Endothelial cell of umbilical vein (primary cell): ENCODE measurements around the gene SUMO4. TPM values are rescaled to one million over a fixed set of nuclear protein-coding genes. Genes with fewer than 3 reads are reported as not detected.

Experiments
- BruUV-seq: library from RNA; stranded (reverse); fragments of 400-500 nt; replicated peaks from 2 replicates; lab custom pipeline; 2021; lab: Mats Ljungman, UMichigan
- CTCF ChIA-PET: fragments of 300-600, 350-600 bp; sonication (Branson Sonifier 250); formaldehyde crosslinking; loops from one replicate; lab custom pipeline; 2021; ENCODE audit warnings: antibody characterized with exemption, inconsistent platforms; lab: Charles Lee
- POLR2A ChIA-PET: fragments of 300-600, 350-600 bp; sonication (Branson Sonifier 250); formaldehyde crosslinking; loops from one replicate; lab custom pipeline; 2021; ENCODE audit warnings: antibody characterized with exemption, inconsistent platforms; lab: Charles Lee
- DNase-seq: peaks from one replicate; pipeline ENCODE4 v3.0.0-alpha.2; 2011; ENCODE audit warnings: low read depth, low spot score
- FAIRE-seq: peaks from 2 replicates; lab custom pipeline; 2011; peaks lifted over from hg19 to GRCh38; lab: Jason Lieb, UNC
- H2AFZ ChIP-seq: 2 replicates; pipeline ENCODE4 v1.6.0; 2012; ENCODE audit warnings: low read depth, low read length, control low read depth, inconsistent platforms
- H3K27ac ChIP-seq: 2 replicates; pipeline ENCODE4 v1.5.1; 2011; ENCODE audit warnings: low read depth, mild to moderate bottlenecking, control low read depth, low read length, moderate library complexity; ENCODE audit not compliant: insufficient read depth
- H3K27me3 ChIP-seq, 2 experiments: 2 replicates each; pipeline versions ENCODE4 v1.6.0 to v1.6.1; 2011; ENCODE audit warnings: low read length in 2 of 2, mixed read lengths in 1 of 2; ENCODE audit not compliant: control insufficient read depth in 2 of 2, insufficient read depth in 2 of 2
- H3K36me3 ChIP-seq, 2 experiments: 2 replicates in 1 of 2; 3 replicates in 1 of 2; pipeline ENCODE4 v1.5.1; 2011; ENCODE audit warnings: low read length in 2 of 2, mild to moderate bottlenecking in 1 of 2, moderate library complexity in 1 of 2; ENCODE audit not compliant: control insufficient read depth in 2 of 2, insufficient read depth in 2 of 2; ENCODE audit errors: extremely low read depth in 1 of 2
- H3K4me1 ChIP-seq: 3 replicates; pipeline ENCODE4 v1.5.1; 2011; ENCODE audit warnings: mild to moderate bottlenecking, low read length; ENCODE audit not compliant: control insufficient read depth, insufficient read depth; ENCODE audit errors: extremely low read depth
- H3K4me2 ChIP-seq: 2 replicates; pipeline ENCODE4 v1.6.1; 2011; ENCODE audit warnings: low read length, control low read depth, mixed read lengths; ENCODE audit not compliant: insufficient read depth
- H3K4me3 ChIP-seq, 3 experiments: fragments of 200-600 bp in 1 of 3; sonication (generic), shearing (Covaris generic) in 1 of 3; replicated peaks in 1 of 3; 2 replicates each; pipeline ENCODE4 v1.5.1; 2011 to 2016; ENCODE audit warnings: control low read depth in 3 of 3, low read length in 3 of 3, mild to moderate bottlenecking in 2 of 3, inconsistent platforms in 1 of 3, low read depth in 1 of 3, moderate library complexity in 1 of 3; ENCODE audit not compliant: insufficient read depth in 1 of 3
- H3K79me2 ChIP-seq: 2 replicates; pipeline ENCODE4 v1.6.0; 2012; ENCODE audit warnings: low read length, inconsistent platforms; ENCODE audit not compliant: control insufficient read depth, insufficient read depth
- H3K9ac ChIP-seq: replicated peaks from 2 replicates; pipeline ENCODE3; 2011; ENCODE audit warnings: low read length, control low read depth; ENCODE audit not compliant: insufficient read depth; ENCODE audit errors: extremely low read depth
- H3K9me1 ChIP-seq: replicated peaks from 3 replicates; pipeline ENCODE4 v1.6.0; 2011; ENCODE audit warnings: mild to moderate bottlenecking, low read length; ENCODE audit not compliant: control insufficient read depth, insufficient read depth; ENCODE audit errors: extremely low read depth
- H3K9me3 ChIP-seq: replicated peaks from 2 replicates; pipeline ENCODE4 v1.5.1; 2012; ENCODE audit warnings: low read length, inconsistent platforms; ENCODE audit not compliant: control insufficient read depth, insufficient read depth
- H4K20me1 ChIP-seq: replicated peaks from 2 replicates; pipeline ENCODE3; 2011; ENCODE audit warnings: mild to moderate bottlenecking, low read length; ENCODE audit not compliant: control insufficient read depth, insufficient read depth; ENCODE audit errors: extremely low read depth
- EZH2 ChIP-seq: IDR thresholded peaks from 2 replicates; pipeline ENCODE4 v1.6.1; 2012; ENCODE audit warnings: borderline replicate concordance, low read depth, mild to moderate bottlenecking, moderate library complexity, low read length, inconsistent platforms; ENCODE audit not compliant: severe bottlenecking
- FOS ChIP-seq: IDR thresholded peaks from 2 replicates; pipeline ENCODE4 v1.6.1; 2011; ENCODE audit warnings: mild to moderate bottlenecking, low read length, moderate library complexity, borderline replicate concordance; ENCODE audit not compliant: insufficient read depth
- GATA2 ChIP-seq: IDR thresholded peaks from 2 replicates; pipeline ENCODE4 v1.7.0; 2011; ENCODE audit warnings: low read depth, mild to moderate bottlenecking, moderate library complexity, mixed read lengths, low read length; ENCODE audit not compliant: insufficient read length, insufficient read depth
- JUN ChIP-seq: IDR thresholded peaks from 2 replicates; pipeline ENCODE4 v1.6.1; 2011; ENCODE audit warnings: borderline replicate concordance, low read depth; ENCODE audit not compliant: insufficient read length, insufficient read depth
- MYC ChIP-seq: IDR thresholded peaks from one replicate; pipeline ENCODE4 v1.6.1; 2011; ENCODE audit warnings: mild to moderate bottlenecking, low read depth, low read length
- POLR2A ChIP-seq: IDR thresholded peaks from 2 replicates; pipeline ENCODE4 v1.6.1; 2012; ENCODE audit warnings: low read depth, mild to moderate bottlenecking, control low read depth, low read length
- POLR2AphosphoS5 ChIP-seq: IDR thresholded peaks from 2 replicates; pipeline ENCODE4 v1.6.1; 2012; ENCODE audit warnings: low read depth, mild to moderate bottlenecking, control low read depth, low read length, moderate library complexity; ENCODE audit not compliant: insufficient read depth
- dilution Hi-C: fragments of 300-500 bp; cut with MboI; formaldehyde crosslinking; loops from one replicate; pipeline ENCODE4 v1.15.0; 2019; ENCODE audit warnings: low sequenced_read_pairs; ENCODE audit not compliant: extremely low pct_ligation_motif_present
- intact Hi-C: fragments of 100-400 bp; cut with micrococcal nuclease; formaldehyde crosslinking; loops from one replicate; pipeline ENCODE4 v1.10.0; 2022
- polyA plus RNA-seq, 4 experiments: library from polyadenylated mRNA; depleted of rRNA in 3 of 4; stranded (reverse) in 3 of 4; unstranded in 1 of 4; fragments of >200 nt; gene quantifications; 2 replicates each; pipeline versions ENCODE4 v1.2.1 to v1.2.3, GENCODE V29; 2011 to 2012; ENCODE audit warnings: missing spikeins in 1 of 4
- total RNA-seq: library from RNA; stranded (reverse); gene quantifications from 2 replicates; pipeline ENCODE4 v1.2.3, GENCODE V29; 2021
- TF ChIP-seq, protein P1 (sequence below): IDR thresholded peaks from 2 replicates; pipeline ENCODE4 v1.6.1; 2011; ENCODE audit not compliant: insufficient read depth, insufficient read length
- TF ChIP-seq, protein P2 (sequence below), 2 donors: IDR thresholded peaks; 1 replicate in 1 of 2; 2 replicates in 1 of 2; pipeline ENCODE4 v1.5.1; 2011; ENCODE audit warnings: low read length in 2 of 2, mild to moderate bottlenecking in 2 of 2, moderate library complexity in 2 of 2, control low read depth in 1 of 2, inconsistent platforms in 1 of 2, low read depth in 1 of 2; ENCODE audit not compliant: insufficient read depth in 1 of 2; ENCODE audit errors: extremely low read depth in 1 of 2

Gene SUMO4
- total and polyA plus RNA-seq, 2 donors (not counting 3 experiments of a cell fraction or from before 2014, with no cell fraction given): 0.10 to 2.6 TPM

DNA sequence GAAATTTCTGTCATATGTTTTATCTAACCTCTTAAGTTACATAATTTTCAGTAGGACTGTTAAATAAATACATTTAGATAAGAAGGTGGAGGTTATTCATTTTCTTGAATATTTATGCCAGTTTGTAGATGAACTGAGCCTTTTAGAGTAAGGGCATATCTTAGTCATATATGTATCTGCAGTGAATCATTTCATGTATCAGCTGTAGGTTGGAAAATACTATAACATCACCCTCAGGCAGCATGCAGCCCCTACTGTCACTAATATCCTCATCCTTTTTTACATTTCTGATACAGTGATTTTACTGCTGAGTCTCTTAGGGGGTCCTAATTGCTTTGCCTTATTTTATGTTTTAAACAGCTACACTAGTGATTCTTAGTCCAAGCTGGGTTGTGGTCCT lies 19.5 kb upstream of the SUMO4 start:
- Histone ChIP-seq H3K4me2 (no peak overlapping the region), H3K4me1 (no peaks in the 10 kb centered on the region), H2AFZ (no peak overlapping the region), H3K4me3 (no peak overlapping the region), H3K36me3 (peaks cover 3 to 12% of the 10 kb centered on the region in 2 experiments), H3K79me2 (peaks cover 11% of the 10 kb centered on the region), H3K27me3 (no peaks in the 10 kb centered on the region), H3K9ac (no peak overlapping the region), H3K9me1 (no peaks in the 10 kb centered on the region), H3K27ac (no peak overlapping the region), H3K9me3 (no peaks in the 10 kb centered on the region), H4K20me1 (peaks cover 2% of the 10 kb centered on the region)
- no TSS peak for BruUV-seq
- CTCF ChIA-PET: interaction anchor here (0.6 kb wide), 1 partner anchor 17 kb away, joined by 3 read pairs; no protein-coding TSS in a partner anchor
- POLR2A ChIA-PET: no interaction called here
- TF ChIP-seq MYC (no peak), EZH2 (no peak), GATA2 (no peak), JUN (no peak), POLR2A (no peak), POLR2AphosphoS5 (no peak), FOS (no peak)
- TF ChIP-seq, protein P1, sequence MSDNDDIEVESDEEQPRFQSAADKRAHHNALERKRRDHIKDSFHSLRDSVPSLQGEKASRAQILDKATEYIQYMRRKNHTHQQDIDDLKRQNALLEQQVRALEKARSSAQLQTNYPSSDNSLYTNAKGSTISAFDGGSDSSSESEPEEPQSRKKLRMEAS: no peak
- TF ChIP-seq, protein P2, sequence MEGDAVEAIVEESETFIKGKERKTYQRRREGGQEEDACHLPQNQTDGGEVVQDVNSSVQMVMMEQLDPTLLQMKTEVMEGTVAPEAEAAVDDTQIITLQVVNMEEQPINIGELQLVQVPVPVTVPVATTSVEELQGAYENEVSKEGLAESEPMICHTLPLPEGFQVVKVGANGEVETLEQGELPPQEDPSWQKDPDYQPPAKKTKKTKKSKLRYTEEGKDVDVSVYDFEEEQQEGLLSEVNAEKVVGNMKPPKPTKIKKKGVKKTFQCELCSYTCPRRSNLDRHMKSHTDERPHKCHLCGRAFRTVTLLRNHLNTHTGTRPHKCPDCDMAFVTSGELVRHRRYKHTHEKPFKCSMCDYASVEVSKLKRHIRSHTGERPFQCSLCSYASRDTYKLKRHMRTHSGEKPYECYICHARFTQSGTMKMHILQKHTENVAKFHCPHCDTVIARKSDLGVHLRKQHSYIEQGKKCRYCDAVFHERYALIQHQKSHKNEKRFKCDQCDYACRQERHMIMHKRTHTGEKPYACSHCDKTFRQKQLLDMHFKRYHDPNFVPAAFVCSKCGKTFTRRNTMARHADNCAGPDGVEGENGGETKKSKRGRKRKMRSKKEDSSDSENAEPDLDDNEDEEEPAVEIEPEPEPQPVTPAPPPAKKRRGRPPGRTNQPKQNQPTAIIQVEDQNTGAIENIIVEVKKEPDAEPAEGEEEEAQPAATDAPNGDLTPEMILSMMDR (IDR thresholded peaks at IDR 0.05; ENCODE audit: extremely low read depth in 1 of 2, insufficient read depth in 1 of 2, low read depth in 1 of 2, low read length in 2 of 2): no peak
- DNase-seq (no peak), FAIRE-seq (no peak)
- intact Hi-C loops: no loop called here
- dilution Hi-C loops: no loop called here
